ENCODE data around the gene TSPAN2.

Gene TSPAN2

DNA sequence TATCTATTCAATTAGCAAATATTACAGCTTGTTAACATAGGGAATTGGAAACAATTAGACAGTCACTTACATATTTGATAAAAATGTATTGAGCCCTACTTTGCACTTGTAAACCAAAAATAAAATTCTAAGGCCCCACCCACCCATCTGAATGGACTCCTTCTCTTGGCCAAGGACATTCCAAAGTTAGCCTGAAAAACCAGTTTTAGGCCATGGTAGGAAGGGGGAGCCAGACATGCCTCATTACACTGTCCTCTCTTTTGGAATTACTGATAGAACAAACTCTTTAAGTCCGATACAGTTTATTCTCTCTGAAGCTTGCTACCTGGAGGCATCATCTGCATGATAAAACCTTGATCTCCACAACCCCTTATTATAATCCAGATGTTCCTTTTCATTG is 28.0 kb upstream of the TSPAN2 start:
- no peak for TF ChIP-seq CTCF (IDR thresholded peaks at IDR 0.05; ENCODE audit: extremely low read depth, insufficient read depth, missing control alignments)
- no peak for DNase-seq (ENCODE audit: low spot score)
- in situ Hi-C loops (cut with MboI; ENCODE audit: low pct_unique_long_range_greater_than_20kb, low sequenced_read_pairs, unreplicated experiment): no loop called here

DNA sequence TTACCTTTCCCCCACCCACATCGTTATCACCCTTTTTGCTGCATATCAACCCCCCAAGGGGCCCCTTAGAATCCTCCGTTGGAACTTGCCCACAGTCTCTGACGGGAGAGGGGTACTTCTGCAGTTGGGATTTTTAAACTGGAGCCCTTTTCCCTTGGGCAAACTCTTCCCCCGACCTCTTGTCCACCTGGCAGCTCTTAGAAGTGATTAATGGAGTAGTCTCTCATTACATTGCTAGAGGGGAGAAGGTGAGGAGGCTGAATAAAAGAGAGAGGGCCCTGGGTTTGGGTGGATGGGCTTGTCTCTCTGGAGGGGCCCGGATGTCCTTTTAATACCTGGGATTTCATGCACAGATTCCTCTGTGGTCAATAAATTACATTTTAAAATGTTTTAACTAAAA is 27.2 kb upstream of the TSPAN2 start:
- no peak for DNase-seq (ENCODE audit: low spot score)
- no peak for TF ChIP-seq CTCF (IDR thresholded peaks at IDR 0.05; ENCODE audit: extremely low read depth, insufficient read depth, missing control alignments)
- in situ Hi-C loops (cut with MboI; ENCODE audit: low pct_unique_long_range_greater_than_20kb, low sequenced_read_pairs, unreplicated experiment): no loop called here

GRCh38 chr1:115115521-115116161 is 26.3 kb upstream of the TSPAN2 start:
- in situ Hi-C loops (cut with MboI; ENCODE audit: low pct_unique_long_range_greater_than_20kb, low sequenced_read_pairs, unreplicated experiment): no loop called here
- no peak for DNase-seq (ENCODE audit: low spot score)
- no peak for TF ChIP-seq CTCF (IDR thresholded peaks at IDR 0.05; ENCODE audit: extremely low read depth, insufficient read depth, missing control alignments)

DNA sequence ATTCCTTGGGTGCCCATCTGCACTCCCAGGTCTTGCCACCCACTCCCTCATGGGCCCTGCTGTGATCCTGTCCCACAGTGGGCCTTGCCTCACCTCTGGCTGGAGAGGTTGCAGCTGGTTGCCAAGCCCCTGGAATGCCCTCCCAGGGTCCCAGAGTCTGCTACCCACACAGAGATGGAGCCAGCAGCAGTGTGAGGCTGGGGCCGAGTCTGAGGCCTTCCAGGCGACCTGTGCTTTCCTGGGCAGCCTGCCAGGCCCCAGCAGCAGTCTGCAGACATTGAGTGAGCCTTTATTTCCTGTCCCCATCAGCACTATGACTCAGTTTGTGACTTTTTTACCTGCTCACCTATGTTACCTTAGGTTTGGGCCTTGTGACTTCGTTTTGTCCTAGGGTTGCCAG is 25.0 kb upstream of the TSPAN2 start:
- in situ Hi-C loops (cut with MboI; ENCODE audit: low pct_unique_long_range_greater_than_20kb, low sequenced_read_pairs, unreplicated experiment): no loop called here
- no peak for DNase-seq (ENCODE audit: low spot score)
- no peak for TF ChIP-seq CTCF (IDR thresholded peaks at IDR 0.05; ENCODE audit: extremely low read depth, insufficient read depth, missing control alignments)

DNA sequence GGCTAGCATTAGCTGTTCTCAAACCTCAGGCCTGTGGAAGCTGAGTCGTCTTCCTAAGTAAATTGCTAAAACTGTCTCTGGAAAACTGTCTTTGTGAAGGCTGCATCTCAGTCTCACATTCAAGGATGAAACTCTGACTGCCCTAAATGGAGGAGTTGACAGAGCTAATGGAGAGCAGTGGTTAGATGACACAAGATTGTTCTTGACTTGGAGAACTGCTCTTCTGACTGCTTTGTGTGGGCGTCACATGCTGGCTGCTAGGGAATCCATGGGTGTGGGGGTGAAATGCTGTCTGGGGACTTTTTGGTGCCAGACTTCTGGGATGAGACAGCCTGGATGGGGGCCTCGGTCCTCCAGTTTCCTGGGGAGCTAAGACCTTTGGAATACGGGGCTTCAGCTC is 24.5 kb upstream of the TSPAN2 start:
- DNase-seq (ENCODE audit: low spot score): no peak
- no peak for TF ChIP-seq CTCF (IDR thresholded peaks at IDR 0.05; ENCODE audit: extremely low read depth, insufficient read depth, missing control alignments)
- in situ Hi-C loops (cut with MboI; ENCODE audit: low pct_unique_long_range_greater_than_20kb, low sequenced_read_pairs, unreplicated experiment): no loop called here

- DNase-seq (ENCODE audit: low spot score): no peak
- peak; percentile 91 for TF ChIP-seq CTCF (IDR thresholded peaks at IDR 0.05; ENCODE audit: extremely low read depth, insufficient read depth, missing control alignments)
- in situ Hi-C loops (cut with MboI; ENCODE audit: low pct_unique_long_range_greater_than_20kb, low sequenced_read_pairs, unreplicated experiment): no loop called here
Observed at GRCh38 chr1:115112496-115113375, 23.4 kb upstream of the TSPAN2 start.

All from GM13977 (cell line).